GM18951 (cell line): Measurements from ENCODE around the gene STMP1.
A peak's percentile ranks its signal among the peaks of the same experiment; 100 is the strongest.
"Not testable (repeated sequence)": the region's sequence is repeated elsewhere in the genome, so short reads cannot be mapped to it uniquely, and the experiment has no call there.

Experiments used
- POLR2A ChIP-seq: IDR thresholded peaks from 4 replicates; pipeline ENCODE4 v1.6.1; 2011; ENCODE audit warnings: mild to moderate bottlenecking; ENCODE audit not compliant: insufficient read length, insufficient read depth; ENCODE audit errors: extremely low read depth
- in situ Hi-C: fragments of 300-500 bp; cut with MboI; formaldehyde crosslinking; loops from one replicate; pipeline ENCODE4 v1.12.0; 2022; ENCODE audit warnings: low sequenced_read_pairs, mixed read lengths, inconsistent platforms; ENCODE audit not compliant: unreplicated experiment

Gene STMP1

DNA sequence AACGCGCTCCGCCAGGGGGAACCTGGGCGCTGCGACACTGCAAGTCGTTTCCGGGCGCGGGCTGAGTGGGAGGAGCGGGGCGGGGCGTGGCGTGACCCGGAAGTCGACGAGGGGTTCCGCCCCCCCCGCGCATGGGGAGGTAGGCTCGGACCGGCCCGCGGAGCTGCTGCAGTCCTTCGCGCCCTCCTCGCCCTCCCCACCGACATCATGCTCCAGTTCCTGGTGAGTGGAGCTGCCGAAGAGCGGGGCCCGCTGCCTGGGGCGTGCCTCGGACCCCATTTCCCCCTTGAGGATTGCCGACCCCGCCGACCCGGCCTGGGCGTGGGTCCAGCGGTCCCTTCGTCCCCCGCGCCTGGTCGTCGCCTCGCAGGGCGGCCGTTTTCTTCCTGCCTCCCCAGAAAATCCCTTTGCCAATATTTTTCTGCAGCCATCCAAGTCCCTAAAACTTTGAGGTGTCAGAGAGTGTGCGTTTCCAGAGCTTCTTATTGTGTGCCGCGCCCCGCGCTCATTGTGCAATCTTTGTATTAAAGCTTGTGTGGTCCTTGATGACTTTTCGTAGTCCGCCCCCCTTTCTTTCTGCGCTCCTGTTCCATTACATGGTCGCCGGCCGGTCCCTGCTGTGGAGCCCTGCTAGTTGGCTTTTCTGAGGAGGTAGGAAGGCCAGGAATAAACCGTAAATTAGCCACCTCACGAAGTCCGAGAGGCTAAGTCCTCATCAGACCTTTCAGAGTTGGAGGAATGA is at the start of gene STMP1:
STMP1 (plus strand) TSS at position 142 of the 742 bp plus-strand sequence.
- in situ Hi-C loops, result no loop called here
- peak; percentile 97 for TF ChIP-seq POLR2A

DNA sequence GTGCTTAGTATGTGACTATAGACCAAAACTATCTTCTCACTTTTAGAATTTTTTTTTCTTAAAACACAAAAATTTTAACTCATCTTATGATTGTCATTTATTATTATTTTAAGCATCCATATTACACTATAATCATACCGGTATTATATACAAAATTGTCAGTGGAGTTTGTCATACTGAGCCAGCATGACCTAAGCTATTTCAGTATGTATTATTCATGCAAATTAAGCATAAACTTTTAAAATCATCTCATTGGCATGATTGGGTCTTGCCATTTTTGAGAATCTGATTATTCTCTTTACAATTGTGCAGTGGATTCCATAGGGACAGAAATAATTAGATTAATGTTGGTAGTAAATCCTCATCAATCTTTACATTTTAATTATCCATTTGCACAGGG is 46.2 kb upstream of the STMP1 start:
- in situ Hi-C loops, result no loop called here
- TF ChIP-seq POLR2A, result no peak

DNA sequence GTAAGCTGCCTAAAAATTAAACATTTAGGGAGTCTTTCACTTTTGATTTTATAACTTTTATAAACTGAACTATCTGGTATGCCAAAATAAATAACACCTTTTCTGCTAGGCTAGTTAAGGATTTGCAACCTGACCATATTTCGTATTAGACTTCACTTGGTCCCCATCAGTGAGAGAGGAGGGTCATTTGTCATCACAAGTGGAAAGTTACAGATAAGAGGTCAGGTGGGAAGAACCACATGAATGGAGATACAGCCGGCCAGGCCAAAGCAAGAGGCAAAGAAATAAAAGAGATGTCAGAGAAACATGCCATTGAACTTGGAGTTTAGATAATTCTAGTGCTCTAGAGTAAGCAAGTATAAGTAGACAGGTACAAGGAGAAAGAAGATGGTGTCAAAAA is 44.5 kb upstream of the STMP1 start:
- no peak for TF ChIP-seq POLR2A
- in situ Hi-C loops, result no loop called here

DNA sequence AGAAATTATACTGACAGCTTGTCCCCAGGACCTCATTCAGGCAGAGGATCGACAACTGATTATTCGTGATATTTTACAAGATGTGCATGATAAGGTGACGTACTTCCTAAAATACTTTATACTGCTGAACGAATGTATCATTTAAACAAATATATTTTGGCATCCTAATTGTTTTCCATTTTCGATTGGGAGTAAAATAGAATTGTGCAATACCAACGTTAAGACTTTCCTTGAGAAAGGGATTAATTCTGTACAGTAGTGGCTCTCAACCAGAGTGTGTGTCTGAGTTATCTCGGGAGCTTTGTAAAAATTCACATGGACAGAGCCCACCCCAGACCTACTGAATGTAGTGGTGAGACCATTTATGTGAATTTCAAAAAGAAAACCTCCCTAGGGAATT is 43.8 kb upstream of the STMP1 start:
- in situ Hi-C loops, result no loop called here
- TF ChIP-seq POLR2A, result no peak

DNA sequence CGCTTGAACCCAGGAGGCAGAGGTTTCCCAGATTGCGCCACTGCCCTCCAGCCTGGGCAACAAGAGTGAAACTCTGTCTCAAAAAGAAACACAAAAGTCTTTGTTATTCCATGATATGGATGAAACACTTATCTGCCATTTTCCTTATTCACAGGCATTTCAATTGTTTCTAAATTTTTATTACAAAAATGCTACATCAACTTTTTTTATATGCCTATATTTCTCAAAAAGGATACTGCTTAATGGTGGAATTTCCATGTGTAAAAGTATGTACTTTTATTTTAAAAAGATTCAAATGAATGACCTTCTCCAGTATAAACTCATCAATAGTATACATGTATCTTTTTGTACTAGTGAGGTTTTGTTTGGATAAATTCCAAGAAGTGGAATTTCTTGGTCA is 41.9 kb upstream of the STMP1 start:
- in situ Hi-C loops, result no loop called here
- no peak for TF ChIP-seq POLR2A

DNA sequence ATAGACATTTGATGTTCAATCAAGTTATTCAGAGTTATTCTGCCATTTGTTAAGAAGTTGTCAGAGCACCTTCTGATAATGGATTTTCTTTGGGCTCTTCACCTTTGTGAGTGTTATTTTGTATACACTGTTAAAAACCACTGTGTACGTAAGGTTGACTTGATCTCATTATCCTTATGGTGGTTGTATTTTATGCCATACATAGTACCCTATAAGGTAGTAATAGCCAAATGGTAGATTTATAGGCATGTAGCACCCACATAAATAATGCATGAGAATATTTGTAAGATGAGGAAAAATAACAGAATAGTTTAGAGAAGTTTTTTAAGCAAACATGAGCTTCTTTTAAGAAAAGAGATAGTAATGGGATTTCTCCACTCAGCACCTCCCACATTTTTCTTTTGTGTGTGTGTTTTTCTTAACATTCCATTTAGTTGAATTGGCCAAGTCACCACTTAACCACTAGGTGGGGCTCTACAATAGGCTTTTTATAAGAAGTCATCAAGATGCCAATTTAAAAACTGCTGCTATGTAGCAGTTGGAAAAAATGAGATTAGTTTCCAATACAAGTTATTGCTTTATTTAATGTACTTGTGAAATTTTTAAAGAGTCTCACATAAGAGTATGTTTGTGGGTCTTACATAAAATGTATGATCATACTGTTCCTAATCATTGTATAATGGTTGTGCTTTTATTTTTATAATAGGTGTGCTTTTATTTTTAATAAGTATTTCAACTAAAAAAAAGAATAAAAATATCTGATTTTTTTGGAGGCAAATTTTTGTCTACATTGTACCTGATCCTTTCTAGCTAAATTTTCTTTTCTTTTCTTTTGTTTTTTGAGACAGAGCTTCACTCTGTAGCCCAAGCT is 41.1 kb upstream of the STMP1 start:
- no peak for TF ChIP-seq POLR2A
- in situ Hi-C loops, result no loop called here

GRCh38 chr7:135634191-135634878 is 28.0 kb upstream of the STMP1 start:
- TF ChIP-seq POLR2A, result no peak
- in situ Hi-C loops, result no loop called here

DNA sequence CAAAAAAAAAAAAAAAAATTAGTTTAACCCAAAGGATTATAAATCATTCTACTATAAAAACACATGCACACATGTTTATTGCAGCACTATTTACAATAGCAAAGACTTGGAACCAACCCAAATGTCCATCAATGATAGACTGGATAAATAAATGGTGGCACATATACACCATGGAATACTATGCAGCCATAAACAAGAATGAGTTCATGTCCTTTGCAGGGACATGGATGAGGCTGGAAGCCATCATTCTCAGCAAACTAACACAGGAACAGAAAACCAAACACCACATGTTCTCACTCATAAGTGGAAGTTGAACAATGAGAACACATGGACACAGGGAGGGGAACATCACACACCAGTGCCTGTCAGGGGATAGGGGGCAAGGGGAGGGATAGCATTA is 22.6 kb upstream of the STMP1 start:
- in situ Hi-C loops, result not testable (repeated sequence)

DNA sequence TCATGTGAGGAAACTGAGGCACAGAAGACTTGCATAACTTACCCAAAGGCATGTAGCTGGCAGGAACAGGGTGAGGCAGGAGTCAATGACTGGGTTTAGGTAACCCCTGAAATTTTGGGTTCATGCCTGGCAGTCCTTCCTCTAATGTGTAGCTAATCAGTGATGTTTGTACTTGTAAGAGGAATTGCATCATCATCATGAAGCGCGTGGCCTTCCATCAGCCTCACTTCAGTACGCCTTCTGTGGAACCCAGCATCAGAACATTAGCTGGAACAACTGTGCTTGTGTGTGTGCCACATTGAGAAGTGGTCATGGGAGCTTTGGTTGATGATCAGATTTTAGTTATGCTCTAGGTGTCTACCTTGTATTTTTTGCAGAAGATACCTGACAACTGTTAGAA is 18.2 kb upstream of the STMP1 start:
- no peak for TF ChIP-seq POLR2A
- in situ Hi-C loops, result no loop called here

GRCh38 chr7:135644729-135645128 is 17.6 kb upstream of the STMP1 start:
- TF ChIP-seq POLR2A, result no peak
- in situ Hi-C loops, result no loop called here

DNA sequence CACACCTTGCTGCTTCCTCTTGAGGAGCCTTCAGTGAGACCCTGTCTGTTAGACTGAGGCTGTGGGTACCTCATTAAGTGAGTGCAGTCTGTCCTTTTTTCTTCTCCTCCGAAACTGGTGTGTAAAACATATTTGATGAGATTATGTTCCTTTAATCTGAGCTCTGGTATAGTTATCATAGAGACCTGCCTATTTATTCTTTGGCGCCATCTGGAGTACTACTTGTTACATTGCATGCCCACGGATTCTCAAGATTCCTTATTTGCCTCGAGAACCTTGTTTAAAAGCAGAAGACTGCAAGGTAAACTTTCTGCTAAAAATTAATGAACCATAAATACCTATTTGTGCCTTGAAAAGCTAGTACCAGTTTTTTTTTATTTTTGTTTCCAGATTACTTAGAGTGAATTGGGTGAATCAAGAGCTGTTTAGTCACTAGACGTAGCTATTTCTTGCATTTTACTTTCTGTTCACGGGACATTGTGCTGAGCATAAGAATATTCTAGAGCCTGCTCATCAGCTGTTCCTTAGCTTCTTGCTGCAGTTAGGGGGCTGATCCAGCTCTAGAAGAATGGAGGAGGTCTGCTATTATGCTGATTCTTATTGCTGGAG is 16.9 kb upstream of the STMP1 start:
- in situ Hi-C loops, result no loop called here

DNA sequence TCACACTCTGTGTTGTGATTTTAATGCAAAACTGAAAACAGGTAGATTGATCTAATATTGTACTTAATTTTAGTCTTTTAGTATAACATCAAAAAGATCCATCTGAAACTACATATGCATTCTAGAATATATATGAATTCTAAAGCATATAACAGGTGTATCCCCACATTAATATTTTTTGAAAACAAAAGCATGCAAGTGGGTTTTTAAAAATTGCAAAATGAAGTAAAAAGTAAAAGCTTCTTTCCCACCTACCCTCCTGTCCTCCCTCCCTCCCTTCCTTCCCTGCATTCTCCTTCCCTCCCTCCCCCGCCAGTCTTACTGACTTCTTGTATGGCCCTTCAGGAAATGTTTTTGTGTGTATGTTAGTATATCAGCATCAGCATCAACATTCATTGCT is 14.6 kb upstream of the STMP1 start:
- TF ChIP-seq POLR2A, result no peak
- in situ Hi-C loops, result no loop called here

More for the DNA sequence above, 16.9 kb upstream of the STMP1 start:
- TF ChIP-seq POLR2A, result no peak

GRCh38 chr7:135648235-135648634 is 14.1 kb upstream of the STMP1 start:
- in situ Hi-C loops, result no loop called here
- no peak for TF ChIP-seq POLR2A
